22Rv1 (cell line): ENCODE data around the gene LRRC1.

Source experiments
- ZFX ChIP-seq: fragments of 450-650 bp; IDR thresholded peaks from 2 replicates; pipeline ENCODE4 v1.6.1; 2017; ENCODE audit warnings: antibody characterized with exemption, borderline replicate concordance
- TF ChIP-seq, protein P1 (sequence below): fragments of 450-650 bp; IDR thresholded peaks from 2 replicates; pipeline ENCODE4 v1.5.1; 2017; ENCODE audit warnings: mild to moderate bottlenecking

DNA sequence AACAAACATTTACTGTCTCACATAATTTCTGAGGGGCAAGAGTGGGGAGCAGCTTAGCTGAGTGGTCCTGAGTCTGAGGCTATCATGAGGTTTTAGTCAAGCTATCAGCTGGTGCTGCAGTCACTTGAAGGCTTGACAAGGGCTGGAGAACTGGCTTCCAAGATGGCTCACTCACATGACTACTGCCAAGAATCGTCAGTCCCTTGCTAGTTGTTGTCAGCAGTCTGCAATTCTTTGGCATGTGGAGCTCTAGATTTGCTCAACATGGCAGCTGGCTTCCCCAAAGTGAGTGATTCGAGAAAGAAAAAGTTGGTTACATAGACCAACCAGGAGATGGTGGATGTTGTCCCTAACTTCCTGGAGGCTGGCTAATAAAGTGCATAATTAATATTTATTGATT lies 2.8 kb upstream of the LRRC1 start:
- TF ChIP-seq, protein P1, sequence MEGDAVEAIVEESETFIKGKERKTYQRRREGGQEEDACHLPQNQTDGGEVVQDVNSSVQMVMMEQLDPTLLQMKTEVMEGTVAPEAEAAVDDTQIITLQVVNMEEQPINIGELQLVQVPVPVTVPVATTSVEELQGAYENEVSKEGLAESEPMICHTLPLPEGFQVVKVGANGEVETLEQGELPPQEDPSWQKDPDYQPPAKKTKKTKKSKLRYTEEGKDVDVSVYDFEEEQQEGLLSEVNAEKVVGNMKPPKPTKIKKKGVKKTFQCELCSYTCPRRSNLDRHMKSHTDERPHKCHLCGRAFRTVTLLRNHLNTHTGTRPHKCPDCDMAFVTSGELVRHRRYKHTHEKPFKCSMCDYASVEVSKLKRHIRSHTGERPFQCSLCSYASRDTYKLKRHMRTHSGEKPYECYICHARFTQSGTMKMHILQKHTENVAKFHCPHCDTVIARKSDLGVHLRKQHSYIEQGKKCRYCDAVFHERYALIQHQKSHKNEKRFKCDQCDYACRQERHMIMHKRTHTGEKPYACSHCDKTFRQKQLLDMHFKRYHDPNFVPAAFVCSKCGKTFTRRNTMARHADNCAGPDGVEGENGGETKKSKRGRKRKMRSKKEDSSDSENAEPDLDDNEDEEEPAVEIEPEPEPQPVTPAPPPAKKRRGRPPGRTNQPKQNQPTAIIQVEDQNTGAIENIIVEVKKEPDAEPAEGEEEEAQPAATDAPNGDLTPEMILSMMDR, result no peak
- no peak for TF ChIP-seq ZFX
